ENCODE results near the gene KNSTRN.

KNSTRN gene

DNA sequence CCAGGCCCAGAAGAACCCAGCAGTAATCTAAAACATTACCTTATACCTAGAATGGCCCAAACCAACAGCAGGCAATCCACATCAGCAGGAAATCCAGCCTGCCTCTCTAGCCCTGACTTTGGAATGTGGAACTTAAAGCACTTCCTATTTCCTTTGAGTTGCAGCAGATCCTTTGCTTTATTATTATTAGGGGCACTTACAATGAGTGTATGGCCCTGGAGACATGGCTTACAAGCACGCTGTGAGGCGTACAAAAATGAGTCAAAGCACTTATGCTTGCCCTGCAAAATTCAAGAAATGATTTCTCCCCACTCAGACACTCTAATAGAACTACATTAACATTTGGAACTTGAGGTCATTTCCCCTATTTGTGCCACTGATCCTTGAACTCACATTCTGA lies 9.5 kb upstream of the KNSTRN start:
- ChIA-PET POLR2A (no interaction called here), CTCF (no interaction called here)
- TF ChIP-seq ZNF48 (tag by site-specific recombination; IDR thresholded peaks at IDR 0.05), result no peak
- TF ChIP-seq ZNF223 (tag by site-specific recombination; IDR thresholded peaks at IDR 0.05), result no peak
- TF ChIP-seq, protein P1, sequence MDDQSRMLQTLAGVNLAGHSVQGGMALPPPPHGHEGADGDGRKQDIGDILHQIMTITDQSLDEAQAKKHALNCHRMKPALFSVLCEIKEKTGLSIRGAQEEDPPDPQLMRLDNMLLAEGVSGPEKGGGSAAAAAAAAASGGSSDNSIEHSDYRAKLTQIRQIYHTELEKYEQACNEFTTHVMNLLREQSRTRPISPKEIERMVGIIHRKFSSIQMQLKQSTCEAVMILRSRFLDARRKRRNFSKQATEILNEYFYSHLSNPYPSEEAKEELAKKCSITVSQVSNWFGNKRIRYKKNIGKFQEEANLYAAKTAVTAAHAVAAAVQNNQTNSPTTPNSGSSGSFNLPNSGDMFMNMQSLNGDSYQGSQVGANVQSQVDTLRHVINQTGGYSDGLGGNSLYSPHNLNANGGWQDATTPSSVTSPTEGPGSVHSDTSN (CRISPR knock-in tag; IDR thresholded peaks at IDR 0.05), result no peak
- TF ChIP-seq ZNF114 (tag by site-specific recombination; IDR thresholded peaks at IDR 0.05), result no peak
- no peak for TF ChIP-seq ZNF488 (tag by site-specific recombination; IDR thresholded peaks at IDR 0.05)
- no peak for TF ChIP-seq EGR2 (tag by site-specific recombination; IDR thresholded peaks at IDR 0.05; ENCODE audit: low read depth)
- no peak for TF ChIP-seq SP2 (tag by site-specific recombination; IDR thresholded peaks at IDR 0.05)
- TF ChIP-seq GFI1B (tag by site-specific recombination; IDR thresholded peaks at IDR 0.05), result no peak
- no peak for TF ChIP-seq ZNF132 (tag by site-specific recombination; IDR thresholded peaks at IDR 0.05; ENCODE audit: borderline replicate concordance)
- no peak for TF ChIP-seq SP7 (tag by site-specific recombination; IDR thresholded peaks at IDR 0.05)
- TF ChIP-seq ZNF214 (tag by site-specific recombination; IDR thresholded peaks at IDR 0.05; ENCODE audit: borderline replicate concordance), result no peak
- TF ChIP-seq ZNF341 (tag by site-specific recombination; IDR thresholded peaks at IDR 0.05; ENCODE audit: low read depth), result no peak
- TF ChIP-seq ZNF658 (tag by site-specific recombination; IDR thresholded peaks at IDR 0.05), result no peak
- no peak for TF ChIP-seq ZNF239 (tag by site-specific recombination; IDR thresholded peaks at IDR 0.05)
- TF ChIP-seq SETDB1 (IDR thresholded peaks at IDR 0.05; ENCODE audit: insufficient read length, low read length), result no peak
- TF ChIP-seq ZNF561 (tag by site-specific recombination; IDR thresholded peaks at IDR 0.05; ENCODE audit: borderline replicate concordance), result no peak
- TF ChIP-seq ZIC2 (tag by site-specific recombination; IDR thresholded peaks at IDR 0.05), result no peak
- no peak overlapping the region for H3K4me3 ChIP-seq (ENCODE audit: low read depth, low read length)
- no peak overlapping the region for H3K27ac ChIP-seq (ENCODE audit: extremely low read depth, low read depth, low read length)
- H3K36me3 ChIP-seq (ENCODE audit: control insufficient read depth in 2 of 2, insufficient read depth in 1 of 2, low read length in 2 of 2), result no peaks in the 10 kb centered on the region
- no peaks in the 10 kb centered on the region for H3K9me3 ChIP-seq (ENCODE audit: control insufficient read depth, insufficient read depth, low read depth, low read length)
- no peaks in the 10 kb centered on the region for H3K4me1 ChIP-seq (ENCODE audit: control insufficient read depth, insufficient read depth, low read length)

DNA sequence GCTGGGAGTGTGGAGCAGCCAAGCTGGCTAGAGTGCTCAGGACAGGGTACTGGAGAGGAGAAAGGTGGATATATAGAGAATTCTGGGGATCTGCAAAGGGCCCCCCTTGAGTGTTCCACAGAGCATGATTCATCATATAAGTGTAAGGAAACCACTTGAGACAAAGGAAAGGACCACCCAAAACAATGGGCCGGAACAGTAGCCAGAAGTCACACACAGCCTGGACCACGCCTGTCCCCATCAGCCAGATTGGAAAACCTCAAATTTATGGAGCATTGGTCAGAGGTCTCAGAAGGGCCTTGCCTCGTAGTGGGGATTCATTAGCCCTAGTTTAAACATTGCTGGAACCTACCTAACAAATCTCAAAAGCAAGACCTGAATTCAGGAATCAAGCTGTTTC lies 4.9 kb upstream of the KNSTRN start:
- ChIA-PET CTCF (no interaction called here), POLR2A (no interaction called here)
- no peaks in the 10 kb centered on the region for H3K4me1 ChIP-seq (ENCODE audit: control insufficient read depth, insufficient read depth, low read length)
- TF ChIP-seq SETDB1 (IDR thresholded peaks at IDR 0.05; ENCODE audit: insufficient read length, low read length) (no peak), ZBTB21 (tag by site-specific recombination; IDR thresholded peaks at IDR 0.05) (no peak)
- no peaks in the 10 kb centered on the region for H3K36me3 ChIP-seq (ENCODE audit: control insufficient read depth in 2 of 2, insufficient read depth in 1 of 2, low read length in 2 of 2)
- no peak overlapping the region for H3K4me3 ChIP-seq (ENCODE audit: low read depth, low read length)
- H3K9me3 ChIP-seq (ENCODE audit: control insufficient read depth, insufficient read depth, low read depth, low read length), result no peaks in the 10 kb centered on the region
- H3K27ac ChIP-seq (ENCODE audit: extremely low read depth, low read depth, low read length), result no peak overlapping the region

GRCh38 chr15:40379374-40379773 lies 3.1 kb upstream of the KNSTRN start:
- no peaks in the 10 kb centered on the region for H3K9me3 ChIP-seq (ENCODE audit: control insufficient read depth, insufficient read depth, low read depth, low read length)
- no peak overlapping the region for H3K4me3 ChIP-seq (ENCODE audit: low read depth, low read length)
- ChIA-PET CTCF (interaction anchor here (0.8 to 1.1 kb wide), 2 partner anchors 11 to 23 kb away, joined by 3 to 5 read pairs; no protein-coding TSS in a partner anchor), POLR2A (interaction anchor here (0.7 kb wide), 1 partner anchor 39 kb away, joined by 4 read pairs; no protein-coding TSS in a partner anchor)
- H3K4me1 ChIP-seq (ENCODE audit: control insufficient read depth, insufficient read depth, low read length), result no peaks in the 10 kb centered on the region
- H3K27ac ChIP-seq (ENCODE audit: extremely low read depth, low read depth, low read length), result no peak overlapping the region
- H3K36me3 ChIP-seq (ENCODE audit: control insufficient read depth in 2 of 2, insufficient read depth in 1 of 2, low read length in 2 of 2), result peaks cover 0 to 2% of the 10 kb centered on the region in 2 experiments; a peak in 1 of 3 replicates
- TF ChIP-seq ZNF239 (tag by site-specific recombination; IDR thresholded peaks at IDR 0.05), result no peak
- no peak for TF ChIP-seq ZNF274 (IDR thresholded peaks at IDR 0.05; ENCODE audit: low read length)
- no peak for TF ChIP-seq ZNF274 (tag by site-specific recombination; IDR thresholded peaks at IDR 0.05; ENCODE audit: borderline replicate concordance)
- no peak for TF ChIP-seq SALL2 (tag by site-specific recombination; IDR thresholded peaks at IDR 0.05; ENCODE audit: borderline replicate concordance)
- TF ChIP-seq, protein P2, sequence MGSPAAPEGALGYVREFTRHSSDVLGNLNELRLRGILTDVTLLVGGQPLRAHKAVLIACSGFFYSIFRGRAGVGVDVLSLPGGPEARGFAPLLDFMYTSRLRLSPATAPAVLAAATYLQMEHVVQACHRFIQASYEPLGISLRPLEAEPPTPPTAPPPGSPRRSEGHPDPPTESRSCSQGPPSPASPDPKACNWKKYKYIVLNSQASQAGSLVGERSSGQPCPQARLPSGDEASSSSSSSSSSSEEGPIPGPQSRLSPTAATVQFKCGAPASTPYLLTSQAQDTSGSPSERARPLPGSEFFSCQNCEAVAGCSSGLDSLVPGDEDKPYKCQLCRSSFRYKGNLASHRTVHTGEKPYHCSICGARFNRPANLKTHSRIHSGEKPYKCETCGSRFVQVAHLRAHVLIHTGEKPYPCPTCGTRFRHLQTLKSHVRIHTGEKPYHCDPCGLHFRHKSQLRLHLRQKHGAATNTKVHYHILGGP (tag by site-specific recombination; IDR thresholded peaks at IDR 0.05), result no peak
- TF ChIP-seq YY1 (tag by site-specific recombination; IDR thresholded peaks at IDR 0.05), result no peak
- no peak for TF ChIP-seq ZNF530 (tag by site-specific recombination; IDR thresholded peaks at IDR 0.05; ENCODE audit: low read depth)
- TF ChIP-seq ZNF350 (tag by site-specific recombination; IDR thresholded peaks at IDR 0.05), result no peak
- TF ChIP-seq ZNF23 (tag by site-specific recombination; IDR thresholded peaks at IDR 0.05; ENCODE audit: borderline replicate concordance), result no peak
- TF ChIP-seq ZNF114 (tag by site-specific recombination; IDR thresholded peaks at IDR 0.05), result no peak
- TF ChIP-seq, protein P3, sequence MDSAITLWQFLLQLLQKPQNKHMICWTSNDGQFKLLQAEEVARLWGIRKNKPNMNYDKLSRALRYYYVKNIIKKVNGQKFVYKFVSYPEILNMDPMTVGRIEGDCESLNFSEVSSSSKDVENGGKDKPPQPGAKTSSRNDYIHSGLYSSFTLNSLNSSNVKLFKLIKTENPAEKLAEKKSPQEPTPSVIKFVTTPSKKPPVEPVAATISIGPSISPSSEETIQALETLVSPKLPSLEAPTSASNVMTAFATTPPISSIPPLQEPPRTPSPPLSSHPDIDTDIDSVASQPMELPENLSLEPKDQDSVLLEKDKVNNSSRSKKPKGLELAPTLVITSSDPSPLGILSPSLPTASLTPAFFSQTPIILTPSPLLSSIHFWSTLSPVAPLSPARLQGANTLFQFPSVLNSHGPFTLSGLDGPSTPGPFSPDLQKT (IDR thresholded peaks at IDR 0.05; ENCODE audit: borderline replicate concordance, low read depth, low read length), result no peak
- no peak for TF ChIP-seq ZNF112 (tag by site-specific recombination; IDR thresholded peaks at IDR 0.05)
- TF ChIP-seq FEZF1 (tag by site-specific recombination; IDR thresholded peaks at IDR 0.05), result no peak
